H9 (cell line): ENCODE measurements around the gene TMPRSS12. TPM values are rescaled to one million over a fixed set of nuclear protein-coding genes. Genes with fewer than 3 reads are reported as not detected.

Experiments
- DNase-seq: peaks from one replicate; pipeline ENCODE4 v3.0.0-alpha.2; 2017
- H2AFZ ChIP-seq: one replicate; pipeline ENCODE4 v1.6.1; 2013; ENCODE audit warnings: mild to moderate bottlenecking, low read length, control low read depth, moderate library complexity
- H2AK5ac ChIP-seq: 2 replicates; pipeline ENCODE4 v1.6.1; 2013; ENCODE audit warnings: low read length, control low read depth, mixed read lengths; ENCODE audit not compliant: insufficient read length
- H2BK120ac ChIP-seq: one replicate; pipeline ENCODE4 v1.6.1; 2013; ENCODE audit warnings: low read depth, mild to moderate bottlenecking, low read length, control low read depth, inconsistent platforms; ENCODE audit not compliant: poor library complexity, severe bottlenecking
- H2BK12ac ChIP-seq: 2 replicates; pipeline ENCODE4 v1.6.1; 2013; ENCODE audit warnings: low read length, control low read depth, mixed read lengths, low read depth; ENCODE audit not compliant: insufficient read length
- H2BK15ac ChIP-seq: 2 replicates; pipeline ENCODE4 v1.6.1; 2013; ENCODE audit warnings: low read depth, low read length, control low read depth
- H2BK20ac ChIP-seq: one replicate; pipeline ENCODE4 v1.6.1; 2013; ENCODE audit warnings: low read depth, mild to moderate bottlenecking, low read length, control low read depth, inconsistent platforms; ENCODE audit not compliant: poor library complexity, severe bottlenecking
- H2BK5ac ChIP-seq: 2 replicates; pipeline ENCODE4 v1.6.1; 2013; ENCODE audit warnings: low read length, control low read depth, mixed read lengths; ENCODE audit not compliant: insufficient read length
- H3K14ac ChIP-seq: 2 replicates; pipeline ENCODE4 v1.6.1; 2013; ENCODE audit warnings: low read length, control low read depth; ENCODE audit not compliant: insufficient read depth
- H3K18ac ChIP-seq: 2 replicates; pipeline ENCODE4 v1.6.1; 2013; ENCODE audit warnings: low read depth, mild to moderate bottlenecking, mixed read lengths, low read length, control low read depth; ENCODE audit not compliant: insufficient read length
- H3K23ac ChIP-seq: 2 replicates; pipeline ENCODE4 v1.6.1; 2013; ENCODE audit warnings: low read length, control low read depth, mixed read lengths, low read depth; ENCODE audit not compliant: insufficient read length
- H3K23me2 ChIP-seq: 2 replicates; pipeline ENCODE4 v1.6.1; 2013; ENCODE audit warnings: low read depth, mild to moderate bottlenecking, mixed read lengths, low read length, control low read depth; ENCODE audit not compliant: insufficient read length, poor library complexity, severe bottlenecking
- H3K27ac ChIP-seq: 2 replicates; pipeline ENCODE4 v1.5.1; 2013; ENCODE audit warnings: low read length, control low read depth, mixed read lengths, low read depth; ENCODE audit not compliant: insufficient read length
- H3K27me3 ChIP-seq: 2 replicates; pipeline ENCODE4 v1.6.1; 2013; ENCODE audit warnings: low read length, control low read depth, inconsistent platforms; ENCODE audit not compliant: insufficient read depth
- H3K4ac ChIP-seq: 2 replicates; pipeline ENCODE4 v1.6.1; 2013; ENCODE audit warnings: low read depth, mild to moderate bottlenecking, control low read depth, inconsistent platforms, low read length, moderate library complexity
- H3K4me1 ChIP-seq: 2 replicates; pipeline ENCODE4 v1.6.1; 2013; ENCODE audit warnings: low read length, control low read depth, inconsistent platforms; ENCODE audit not compliant: insufficient read depth
- H3K4me2 ChIP-seq: 2 replicates; pipeline ENCODE4 v1.6.1; 2013; ENCODE audit warnings: low read length, control low read depth, mixed read lengths; ENCODE audit not compliant: insufficient read length, insufficient read depth
- H3K56ac ChIP-seq: 2 replicates; pipeline ENCODE4 v1.6.1; 2013; ENCODE audit warnings: low read depth, mild to moderate bottlenecking, mixed read lengths, low read length, control low read depth; ENCODE audit not compliant: insufficient read length
- H3K79me1 ChIP-seq: 2 replicates; pipeline ENCODE4 v1.6.1; 2013; ENCODE audit warnings: low read depth, mild to moderate bottlenecking, moderate library complexity, low read length, control low read depth, inconsistent platforms; ENCODE audit not compliant: insufficient read depth, poor library complexity, severe bottlenecking
- H3K79me2 ChIP-seq: 2 replicates; pipeline ENCODE4 v1.6.1; 2013; ENCODE audit warnings: low read length, control low read depth, inconsistent platforms; ENCODE audit not compliant: insufficient read depth
- H3K9ac ChIP-seq: 2 replicates; pipeline ENCODE4 v1.6.1; 2013; ENCODE audit warnings: low read length, control low read depth, mixed read lengths; ENCODE audit not compliant: insufficient read length; ENCODE audit errors: extremely low read depth
- H3K9me3 ChIP-seq: one replicate; pipeline ENCODE4 v1.6.1; 2013; ENCODE audit warnings: low read depth, low read length, inconsistent platforms; ENCODE audit not compliant: control insufficient read depth
- H3T11ph ChIP-seq: one replicate; pipeline ENCODE4 v1.6.1; 2013; ENCODE audit warnings: mild to moderate bottlenecking, low read length, control low read depth, inconsistent platforms
- H4K20me1 ChIP-seq: one replicate; pipeline ENCODE4 v1.6.1; 2013; ENCODE audit not compliant: control insufficient read depth, insufficient read length, insufficient read depth
- H4K5ac ChIP-seq: 2 replicates; pipeline ENCODE4 v1.6.1; 2013; ENCODE audit warnings: low read depth, mild to moderate bottlenecking, mixed read lengths, low read length, control low read depth; ENCODE audit not compliant: insufficient read length
- H4K8ac ChIP-seq: replicated peaks from 2 replicates; pipeline ENCODE4 v1.6.1; 2013; ENCODE audit warnings: low read length, control low read depth, mixed read lengths, low read depth; ENCODE audit not compliant: insufficient read length
- H4K91ac ChIP-seq: 2 replicates; pipeline ENCODE4 v1.6.1; 2013; ENCODE audit warnings: low read depth, mild to moderate bottlenecking, moderate library complexity, mixed read lengths, low read length, control low read depth; ENCODE audit not compliant: insufficient read length
- H3K27ac Mint-ChIP-seq, 3 experiments: 2 replicates in 2 of 3; 3 replicates in 1 of 3; pipeline ENCODE4 v1.8.0; 2020 to 2021; ENCODE audit warnings: mixed read lengths in 3 of 3, mild to moderate bottlenecking in 1 of 3, moderate library complexity in 1 of 3
- H3K27me3 Mint-ChIP-seq: 2 replicates; pipeline ENCODE4 v1.8.0; 2021; ENCODE audit warnings: low read depth, mild to moderate bottlenecking, moderate library complexity, mixed read lengths
- H3K36me3 Mint-ChIP-seq, 3 experiments: 2 replicates in 2 of 3; 3 replicates in 1 of 3; pipeline ENCODE4 v1.8.0; 2020 to 2021; ENCODE audit warnings: low read depth in 3 of 3, mixed read lengths in 3 of 3; ENCODE audit not compliant: insufficient read depth in 1 of 3
- H3K4me1 Mint-ChIP-seq, 2 experiments: 2 replicates each; pipeline ENCODE4 v1.8.0; 2020; ENCODE audit warnings: mixed read lengths in 2 of 2
- H3K4me3 Mint-ChIP-seq, 2 experiments: 2 replicates in 1 of 2; 3 replicates in 1 of 2; pipeline ENCODE4 v1.8.0; 2020 to 2021; ENCODE audit warnings: mild to moderate bottlenecking in 2 of 2, mixed read lengths in 2 of 2, moderate library complexity in 1 of 2
- H3K9me3 Mint-ChIP-seq, 2 experiments: 2 replicates in 1 of 2; 3 replicates in 1 of 2; pipeline ENCODE4 v1.8.0; 2020; ENCODE audit warnings: mild to moderate bottlenecking in 2 of 2, mixed read lengths in 2 of 2, moderate library complexity in 1 of 2
- CTCF ChIP-seq: fragments of 200-600 bp; sonication (generic); conservative IDR thresholded peaks from 3 replicates; pipeline ENCODE4 v1.8.0; 2021; ENCODE audit warnings: antibody characterized with exemption, mild to moderate bottlenecking
- WGBS: extraction: QIAGEN DNeasy Blood & Tissue Kit; methylation state at CpG from one replicate; pipeline ENCODE4 v1.1.7; 2013; ENCODE audit warnings: missing lambda C conversion rate, low lambda C conversion rate, mixed read lengths; ENCODE audit not compliant: insufficient read length; ENCODE audit errors: extremely low coverage; 5-methylcytosine and 5-hydroxymethylcytosine counted together
- total RNA-seq: library from RNA; stranded (reverse); gene quantifications from 2 replicates; pipeline ENCODE4 v1.2.1, GENCODE V29; 2021

The TMPRSS12 gene
- total RNA-seq, 1 experiment from 2014 or later = not detected

GRCh38 chr12:50924439-50925341 is 82.0 kb downstream of the TMPRSS12 start:
- Histone ChIP-seq H3K56ac (no peak overlapping the region), H2BK15ac (no peak overlapping the region), H2BK120ac (no peak overlapping the region), H3K4ac (no peak overlapping the region), H4K91ac (no peak overlapping the region), H3K23ac (no peak overlapping the region), H3K23me2 (peaks cover 6% of the 10 kb centered on the region), H3K9me3 (no peaks in the 10 kb centered on the region), H3K18ac (no peak overlapping the region), H2BK20ac (no peak overlapping the region), H2AK5ac (no peak overlapping the region), H3K4me1 (no peaks in the 10 kb centered on the region; the same call in 1 of the 2 replicates), H2AFZ (peak overlapping the region; percentile 11), H3K14ac (no peak overlapping the region), H4K8ac (no peak overlapping the region), H2BK12ac (no peak overlapping the region), H3K27ac (peak overlapping the region; percentile 44), H3K9ac (no peak overlapping the region), H2BK5ac (no peak overlapping the region), H4K5ac (no peak overlapping the region), H3K79me1 (no peaks in the 10 kb centered on the region), H4K20me1 (no peaks in the 10 kb centered on the region), H3K4me2 (peak overlapping the region; percentile 85), H3K79me2 (no peaks in the 10 kb centered on the region; the same call in 1 of the 2 replicates), H3T11ph (no peak overlapping the region), H3K27me3 (no peaks in the 10 kb centered on the region)
- peak overlapping the region; percentile 71 to 93 for H3K4me3 Mint-ChIP-seq
- H3K36me3 Mint-ChIP-seq = peaks cover 0 to 3% (median 0%) of the 10 kb centered on the region in 3 experiments; a peak in 2 of 7 replicates
- peak overlapping the region; percentile 1 to 98 (median 86); a peak in 6 of 7 replicates for H3K27ac Mint-ChIP-seq
- peaks cover 45 to 69% of the 10 kb centered on the region in 2 experiments for H3K4me1 Mint-ChIP-seq
- H3K9me3 Mint-ChIP-seq = no peaks in the 10 kb centered on the region
- peak; percentile 63 for DNase-seq
- WGBS = no CpG with 5 or more reads among the region's 13 CpGs
- no peaks in the 10 kb centered on the region for H3K27me3 Mint-ChIP-seq
- no peak for TF ChIP-seq CTCF
